Neural cell (in vitro differentiated cells): ENCODE results near the gene BIVM. TPM values are rescaled to one million over a fixed set of nuclear protein-coding genes. Genes with fewer than 3 reads are reported as not detected.

ENCODE experiments used
- H2AFZ ChIP-seq: fragments of 200-600, 300-800 bp; sonication (generic), shearing (Covaris generic); 2 replicates; pipeline ENCODE4 v1.6.0; 2014; ENCODE audit warnings: low read depth, mild to moderate bottlenecking, antibody characterized with exemption, low read length, moderate library complexity
- H3F3A ChIP-seq: fragments of 200-600 bp; shearing (Covaris generic); 2 replicates; pipeline ENCODE4 v1.6.1; 2016; ENCODE audit warnings: mild to moderate bottlenecking, moderate library complexity, mixed read lengths, antibody characterized with exemption, low read length; ENCODE audit not compliant: insufficient read depth, poor library complexity, severe bottlenecking
- H3K27ac ChIP-seq: fragments of 200-600, 300-800 bp; sonication (generic), shearing (Covaris generic); 2 replicates; pipeline ENCODE4 v1.5.1; 2014; ENCODE audit warnings: mild to moderate bottlenecking, low read length, moderate library complexity
- H3K27me3 ChIP-seq: fragments of 300-800, 200-600 bp; sonication (generic), shearing (Covaris generic); 2 replicates; pipeline ENCODE4 v1.6.0; 2014; ENCODE audit warnings: mild to moderate bottlenecking, low read depth, low read length, moderate library complexity; ENCODE audit not compliant: insufficient read depth
- H3K36me3 ChIP-seq: fragments of 300-800, 200-600 bp; sonication (generic), shearing (Covaris generic); 2 replicates; pipeline ENCODE4 v1.5.1; 2014; ENCODE audit warnings: mild to moderate bottlenecking, antibody characterized with exemption, low read length, moderate library complexity; ENCODE audit not compliant: insufficient read depth
- H3K4me2 ChIP-seq: fragments of 300-800, 200-600 bp; sonication (generic), shearing (Covaris generic); 2 replicates; pipeline ENCODE4 v1.6.0; 2014; ENCODE audit warnings: mild to moderate bottlenecking, low read length
- H3K4me3 ChIP-seq: fragments of 300-800, 200-600 bp; sonication (generic), shearing (Covaris generic); 2 replicates; pipeline ENCODE4 v1.5.1; 2014; ENCODE audit warnings: mild to moderate bottlenecking, low read length, moderate library complexity
- H3K79me2 ChIP-seq: fragments of 200-600 bp; shearing (Covaris generic); replicated peaks from 2 replicates; pipeline ENCODE4 v1.6.0; 2014; ENCODE audit warnings: mild to moderate bottlenecking, low read length, moderate library complexity; ENCODE audit not compliant: insufficient read depth
- H3K9ac ChIP-seq: fragments of 300-800, 200-600 bp; sonication (generic), shearing (Covaris generic); 2 replicates; pipeline ENCODE4 v1.6.1; 2016; ENCODE audit warnings: mild to moderate bottlenecking, low read length, mixed read lengths
- H3K9me2 ChIP-seq: fragments of 200-600 bp; shearing (Covaris generic); 2 replicates; pipeline ENCODE4 v1.6.1; 2016; ENCODE audit warnings: mild to moderate bottlenecking, low read length, mixed read lengths; ENCODE audit not compliant: insufficient read depth
- H3K9me3 ChIP-seq: fragments of 200-600, 300-800 bp; sonication (generic), shearing (Covaris generic); 2 replicates; pipeline ENCODE4 v1.6.1; 2016; ENCODE audit warnings: mild to moderate bottlenecking, mixed run types, low read length, moderate library complexity, mixed read lengths
- H4K20me1 ChIP-seq: fragments of 200-600 bp; shearing (Covaris generic); 2 replicates; pipeline ENCODE4 v1.6.1; 2016; ENCODE audit warnings: mild to moderate bottlenecking, mixed run types; ENCODE audit not compliant: insufficient read depth
- CTCF ChIP-seq: fragments of 450-650 bp; IDR thresholded peaks from 2 replicates; pipeline ENCODE4 v1.5.1; 2014; ENCODE audit warnings: antibody characterized with exemption, mild to moderate bottlenecking, moderate library complexity; ENCODE audit not compliant: poor library complexity, severe bottlenecking
- EP300 ChIP-seq: fragments of 450-650 bp; conservative IDR thresholded peaks from 2 replicates; pipeline ENCODE4 v1.6.1; 2014; ENCODE audit warnings: antibody characterized with exemption, mild to moderate bottlenecking, moderate library complexity; ENCODE audit not compliant: poor library complexity, severe bottlenecking
- EZH2 ChIP-seq: fragments of 200-600, 300-800 bp; shearing (Covaris generic), sonication (generic); IDR thresholded peaks from 2 replicates; pipeline ENCODE4 v1.6.1; 2014; ENCODE audit warnings: antibody characterized with exemption, low read length, borderline replicate concordance, mild to moderate bottlenecking; ENCODE audit not compliant: insufficient read depth, poor library complexity, severe bottlenecking
- MXI1 ChIP-seq: fragments of 450-650 bp; conservative IDR thresholded peaks from 2 replicates; pipeline ENCODE4 v1.6.1; 2014; ENCODE audit warnings: antibody characterized with exemption, mild to moderate bottlenecking; ENCODE audit not compliant: poor library complexity, severe bottlenecking
- POLR2AphosphoS5 ChIP-seq: IDR thresholded peaks from 2 replicates; pipeline ENCODE4 v1.6.1; 2012
- RAD21 ChIP-seq: fragments of 450-650 bp; conservative IDR thresholded peaks from 2 replicates; pipeline ENCODE4 v1.6.1; 2014; ENCODE audit warnings: antibody characterized with exemption, mild to moderate bottlenecking, moderate library complexity
- REST ChIP-seq: IDR thresholded peaks from 2 replicates; pipeline ENCODE4 v1.6.1; 2012; ENCODE audit warnings: borderline replicate concordance
- SMC3 ChIP-seq: fragments of 450-650 bp; conservative IDR thresholded peaks from 2 replicates; pipeline ENCODE4 v1.6.1; 2014; ENCODE audit warnings: antibody characterized with exemption, mild to moderate bottlenecking, moderate library complexity; ENCODE audit not compliant: poor library complexity
- TAF1 ChIP-seq: IDR thresholded peaks from 2 replicates; pipeline ENCODE4 v1.6.1; 2012; ENCODE audit warnings: low read depth
- polyA plus RNA-seq: library from polyadenylated mRNA; depleted of rRNA; stranded (reverse); fragments of >200 nt; gene quantifications from 2 replicates; pipeline ENCODE4 v1.2.3, GENCODE V29; 2014

The BIVM gene
- polyA plus RNA-seq, 1 donor from 2014 or later, result 60.7 TPM

- Histone ChIP-seq H3K27ac (no peak overlapping the region), H3K9me3 (no peaks in the 10 kb centered on the region), H3K4me2 (no peak overlapping the region), H3K27me3 (no peaks in the 10 kb centered on the region), H3K9me2 (no peaks in the 10 kb centered on the region), H2AFZ (no peak overlapping the region), H4K20me1 (no peaks in the 10 kb centered on the region), H3K79me2 (no peaks in the 10 kb centered on the region), H3K4me3 (no peak overlapping the region), H3K9ac (no peak overlapping the region), H3F3A (no peaks in the 10 kb centered on the region), H3K36me3 (no peaks in the 10 kb centered on the region)
- TF ChIP-seq REST, result no peak
- no peak for TF ChIP-seq EP300
- no peak for TF ChIP-seq EZH2
- no peak for TF ChIP-seq RAD21
- no peak for TF ChIP-seq POLR2AphosphoS5
- TF ChIP-seq MXI1, result no peak
- no peak for TF ChIP-seq TAF1
- TF ChIP-seq CTCF, result no peak
- no peak for TF ChIP-seq SMC3
These were observed 28.5 kb upstream of the BIVM start for GRCh38 chr13:102770435-102770834.

GRCh38 chr13:102771298-102772041, 27.4 kb upstream of the BIVM start:
- Histone ChIP-seq H3K9me3 (no peaks in the 10 kb centered on the region), H3K36me3 (no peaks in the 10 kb centered on the region), H3F3A (no peaks in the 10 kb centered on the region), H3K79me2 (no peaks in the 10 kb centered on the region), H3K9ac (no peak overlapping the region), H2AFZ (no peak overlapping the region), H3K9me2 (no peaks in the 10 kb centered on the region), H3K4me2 (no peak overlapping the region), H3K27ac (no peak overlapping the region), H3K4me3 (no peak overlapping the region), H3K27me3 (no peaks in the 10 kb centered on the region), H4K20me1 (no peaks in the 10 kb centered on the region)
- no peak for TF ChIP-seq SMC3
- TF ChIP-seq POLR2AphosphoS5, result no peak
- no peak for TF ChIP-seq TAF1
- no peak for TF ChIP-seq EZH2
- TF ChIP-seq MXI1, result no peak
- no peak for TF ChIP-seq EP300
- TF ChIP-seq REST, result no peak
- no peak for TF ChIP-seq CTCF
- no peak for TF ChIP-seq RAD21
